GM12801 (cell line): ENCODE results near the gene METTL1.

Experiments used
- TF ChIP-seq, protein P1 (sequence below): IDR thresholded peaks from one replicate; pipeline ENCODE4 v1.5.1; 2011; ENCODE audit warnings: control low read depth; ENCODE audit not compliant: insufficient read length; ENCODE audit errors: extremely low read depth

Gene METTL1

DNA sequence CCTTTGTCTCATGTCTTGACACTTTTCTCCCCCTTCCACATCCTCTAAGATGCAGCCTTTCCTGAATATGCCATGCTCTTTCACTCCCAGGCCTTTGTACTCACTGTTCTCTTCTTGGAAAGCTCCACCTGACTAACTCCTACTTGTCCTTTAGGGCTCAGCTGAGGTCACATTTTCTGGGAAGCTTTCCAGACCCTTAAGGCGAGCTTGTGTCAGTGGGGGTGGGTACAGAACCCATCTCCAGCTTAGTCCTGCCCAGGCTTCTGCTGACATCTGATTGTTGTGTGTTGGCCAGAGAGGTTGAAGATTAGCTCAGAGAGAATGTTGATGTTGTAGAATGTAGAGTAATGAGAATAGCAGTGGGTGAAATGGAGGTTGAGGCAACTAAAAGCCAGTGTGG, 7.8 kb upstream of the METTL1 start:
- TF ChIP-seq, protein P1, sequence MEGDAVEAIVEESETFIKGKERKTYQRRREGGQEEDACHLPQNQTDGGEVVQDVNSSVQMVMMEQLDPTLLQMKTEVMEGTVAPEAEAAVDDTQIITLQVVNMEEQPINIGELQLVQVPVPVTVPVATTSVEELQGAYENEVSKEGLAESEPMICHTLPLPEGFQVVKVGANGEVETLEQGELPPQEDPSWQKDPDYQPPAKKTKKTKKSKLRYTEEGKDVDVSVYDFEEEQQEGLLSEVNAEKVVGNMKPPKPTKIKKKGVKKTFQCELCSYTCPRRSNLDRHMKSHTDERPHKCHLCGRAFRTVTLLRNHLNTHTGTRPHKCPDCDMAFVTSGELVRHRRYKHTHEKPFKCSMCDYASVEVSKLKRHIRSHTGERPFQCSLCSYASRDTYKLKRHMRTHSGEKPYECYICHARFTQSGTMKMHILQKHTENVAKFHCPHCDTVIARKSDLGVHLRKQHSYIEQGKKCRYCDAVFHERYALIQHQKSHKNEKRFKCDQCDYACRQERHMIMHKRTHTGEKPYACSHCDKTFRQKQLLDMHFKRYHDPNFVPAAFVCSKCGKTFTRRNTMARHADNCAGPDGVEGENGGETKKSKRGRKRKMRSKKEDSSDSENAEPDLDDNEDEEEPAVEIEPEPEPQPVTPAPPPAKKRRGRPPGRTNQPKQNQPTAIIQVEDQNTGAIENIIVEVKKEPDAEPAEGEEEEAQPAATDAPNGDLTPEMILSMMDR = no peak

DNA sequence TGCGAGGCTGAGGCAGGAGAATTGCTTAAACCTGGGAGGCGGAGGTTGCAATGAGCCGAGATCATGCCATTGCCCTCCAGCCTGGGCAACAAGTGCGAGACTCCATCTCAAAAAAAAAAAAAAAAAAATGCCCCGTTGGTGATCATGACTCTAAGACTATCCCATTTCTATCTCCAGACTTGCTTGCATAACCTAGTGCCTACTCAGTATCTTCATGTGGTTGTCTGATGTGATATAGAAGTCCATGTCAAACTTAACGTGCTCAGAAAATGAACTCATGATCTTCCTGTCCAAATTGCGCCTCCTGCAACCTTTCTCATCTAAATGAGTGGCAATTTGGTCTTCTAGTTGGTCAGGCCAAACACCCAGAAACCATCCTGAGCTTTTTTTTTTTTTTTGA, 6.0 kb upstream of the METTL1 start:
- TF ChIP-seq, protein P1 = no peak

DNA sequence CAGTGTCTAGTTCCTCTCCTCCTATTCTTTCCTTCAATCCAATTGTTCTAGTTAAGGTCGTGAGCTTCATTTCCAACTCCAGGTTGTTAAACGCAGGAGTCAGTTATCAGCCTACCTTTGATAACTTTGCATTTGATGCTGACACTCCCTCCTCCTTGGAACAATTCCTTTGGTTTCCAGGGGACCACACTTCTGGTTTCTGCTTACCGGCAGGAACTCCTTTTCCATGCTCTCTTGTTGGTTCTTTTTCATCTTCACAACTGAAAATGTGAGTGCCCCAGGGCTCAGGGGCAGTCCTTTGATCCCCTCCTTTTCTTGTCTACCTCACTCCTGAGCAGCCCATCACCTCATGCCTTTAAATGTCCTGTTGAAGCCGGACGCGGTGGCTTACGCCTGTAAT, 5.5 kb upstream of the METTL1 start:
- TF ChIP-seq, protein P1 = no peak

DNA sequence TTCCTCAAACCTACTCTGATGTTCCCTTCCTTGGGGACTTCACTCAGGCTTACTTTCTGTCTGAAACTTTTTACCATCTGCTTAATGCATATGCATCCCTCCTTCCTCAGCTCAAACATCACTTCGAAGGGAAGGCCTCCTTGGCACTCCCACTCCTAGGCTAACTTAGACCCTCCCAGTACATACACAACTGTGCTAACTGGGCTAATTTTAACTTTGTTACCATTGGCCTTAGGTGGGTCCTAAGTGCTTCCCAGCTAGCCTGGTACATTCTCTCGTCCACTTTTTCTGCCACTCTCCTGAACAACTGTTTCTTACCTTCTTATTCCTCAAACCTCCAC, 4.3 kb upstream of the METTL1 start:
- TF ChIP-seq, protein P1 = no peak

DNA sequence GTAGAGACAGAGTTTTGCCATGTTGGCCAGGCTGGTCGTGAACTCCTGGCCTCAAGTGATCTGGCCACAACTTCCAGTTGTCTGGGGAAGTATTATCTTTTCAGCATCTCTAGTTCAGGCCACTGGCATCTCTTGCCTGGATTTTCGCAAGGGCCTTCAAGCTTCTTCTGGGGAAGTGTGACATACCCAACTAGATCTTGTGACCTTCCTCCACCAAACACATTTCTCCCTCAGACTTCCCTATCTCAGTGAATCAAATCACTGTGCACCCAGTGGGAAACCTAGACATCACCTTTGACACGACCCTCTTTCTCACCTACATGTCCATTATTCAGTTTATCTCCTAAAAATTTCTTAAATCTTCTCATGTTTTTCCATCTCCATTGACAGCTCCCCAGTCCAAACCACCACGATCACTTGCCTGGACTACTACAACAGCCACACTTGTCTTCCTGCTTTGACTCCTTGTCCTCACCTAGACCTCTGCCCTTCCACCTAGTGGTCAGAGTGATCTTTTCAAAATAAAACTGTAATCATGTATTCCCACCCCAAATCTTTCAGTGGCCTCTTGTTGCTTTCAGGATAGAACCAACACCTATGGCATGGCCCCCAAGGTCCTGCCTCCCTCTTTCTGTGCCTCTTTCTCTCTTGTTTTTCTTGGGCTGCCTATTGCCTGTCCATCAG, 3.8 kb upstream of the METTL1 start:
- TF ChIP-seq, protein P1 = no peak

GRCh38 chr12:57775044-57775443, 3.1 kb upstream of the METTL1 start:
- TF ChIP-seq, protein P1 = no peak

DNA sequence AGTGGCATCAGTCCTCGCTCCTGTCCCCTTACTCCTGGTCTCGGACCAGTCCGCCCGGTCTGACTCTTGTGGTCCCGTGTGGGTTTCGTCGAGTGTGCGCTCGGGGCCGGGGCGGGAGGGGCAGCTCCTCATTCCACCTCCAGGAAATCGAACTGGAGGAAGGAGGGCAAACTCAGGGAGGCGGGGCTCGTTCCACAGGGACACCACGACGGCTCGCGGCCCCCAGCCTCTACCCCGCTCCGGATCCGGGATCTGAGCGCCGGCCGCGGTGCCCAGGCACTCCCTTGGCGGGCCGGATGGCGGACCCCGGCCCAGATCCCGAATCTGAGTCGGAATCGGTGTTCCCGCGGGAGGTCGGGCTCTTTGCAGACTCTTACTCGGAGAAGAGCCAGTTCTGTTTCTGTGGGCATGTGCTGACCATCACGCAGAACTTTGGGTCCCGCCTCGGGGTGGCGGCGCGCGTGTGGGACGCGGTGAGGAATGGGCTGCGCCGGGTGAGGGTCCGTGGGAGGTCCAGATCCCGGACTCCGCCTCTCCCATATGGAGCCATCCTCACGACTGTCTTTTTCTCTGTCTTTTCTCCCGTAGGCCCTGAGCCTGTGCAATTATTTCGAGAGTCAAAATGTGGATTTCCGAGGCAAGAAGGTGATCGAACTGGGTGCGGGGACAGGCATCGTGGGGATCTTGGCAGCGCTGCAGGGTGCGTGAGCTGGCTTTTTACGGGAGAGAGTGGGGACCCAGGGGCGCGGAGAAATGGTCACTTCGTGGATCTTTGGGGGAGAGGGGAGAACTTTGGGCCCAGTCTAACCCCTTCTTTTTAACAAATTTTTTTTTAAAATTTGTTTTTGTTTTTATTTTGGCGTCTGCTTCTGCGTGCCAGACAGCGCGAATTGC, 771 bp upstream of the METTL1 start, which contains the start of gene EEF1AKMT3:
TSS of gene EEF1AKMT3 (plus strand) at position 186 of the 894 bp plus-strand sequence. CDS start at position 297, 111 bp downstream.
- TF ChIP-seq, protein P1 = no peak
